ENCODE data around the gene CCDC117. TPM values are rescaled to one million over a fixed set of nuclear protein-coding genes. Genes with fewer than 3 reads are reported as not detected.

Gene CCDC117
- total RNA-seq, 2 experiments from 2014 or later = 14.2 to 16.1 TPM

DNA sequence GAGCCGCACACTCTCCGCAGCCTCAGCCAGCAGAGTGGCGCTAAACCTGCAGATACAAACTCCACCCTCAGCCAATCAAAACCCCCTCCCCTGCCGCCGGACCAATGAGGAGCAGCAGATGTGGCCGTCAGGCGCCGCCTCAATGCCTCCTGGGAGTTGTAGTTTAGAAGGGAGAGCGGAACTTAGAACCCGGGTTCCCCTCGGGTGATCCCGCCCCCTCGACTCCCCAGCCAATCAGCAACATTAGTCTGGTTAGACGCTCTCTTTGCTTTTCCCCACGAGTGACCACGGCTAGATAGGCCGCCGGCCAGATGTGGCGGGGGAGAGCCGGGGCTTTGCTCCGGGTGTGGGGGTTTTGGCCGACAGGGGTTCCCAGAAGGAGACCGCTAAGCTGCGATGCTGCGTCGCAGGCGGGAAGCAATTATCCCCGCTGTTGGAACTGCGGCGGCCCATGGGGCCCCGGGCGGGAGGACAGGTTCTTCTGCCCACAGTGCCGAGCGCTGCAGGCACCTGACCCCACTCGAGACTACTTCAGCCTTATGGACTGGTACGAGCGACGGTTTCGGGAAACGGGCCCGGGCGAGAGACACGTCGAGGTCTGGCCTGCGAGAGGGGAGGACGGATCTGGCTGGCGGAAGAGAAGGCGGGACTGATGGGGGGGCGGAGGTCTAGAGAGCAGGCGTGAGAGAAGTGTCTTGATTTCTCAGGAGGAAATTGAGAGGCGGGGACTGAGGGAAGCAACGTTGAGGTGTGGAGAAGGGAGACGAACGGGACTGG lies 30.5 kb upstream of the CCDC117 start, which contains the start of the genes CHEK2 and HSCB:
Gene CHEK2, minus strand, starts transcription at position 36 of the 777 bp plus-strand sequence. CDS start 7,099 bp downstream, outside the sequence.
Gene HSCB, plus strand, starts transcription at position 255 of the 777 bp plus-strand sequence. Its CDS starts 57 bp downstream, at position 312.
- H3K4me3 Mint-ChIP-seq = peak within 1 kb of the TSS; percentile 98
- ATAC-seq (ENCODE audit: poor library complexity) (peak; percentile 93), DNase-seq (peak; percentile 90 to 99 (median 96))
- TF ChIP-seq CTCF (IDR thresholded peaks at IDR 0.05) = no peak
- ChIA-PET CTCF (interaction anchor here (1.0 to 1.6 kb wide), 2 partner anchors 31 to 59 kb away, joined by 3 read pairs; partner anchors contain the start of genes CCDC117 and XBP1), POLR2A (interaction anchor here (1.0 to 2.4 kb wide), 4 partner anchors 31 to 141 kb away, joined by 4 to 18 read pairs (median 8); partner anchors contain the start of genes CCDC117, XBP1 and ZNRF3)
- intact Hi-C loops (cut with DNase I, micrococcal nuclease) = loop anchor here (1.0 to 5.0 kb wide), 6 partner anchors 30 to 330 kb away; partner anchors contain the start of genes CCDC117 (in 1 of the 2), KREMEN1 (in 1 of the 2), XBP1 (in 1 of the 2) and ZNRF3 (in 1 of the 2)
- peaks cover 21% of the 10 kb centered on the region for H3K4me1 ChIP-seq (ENCODE audit: insufficient read depth, low read length)
- H3K27ac ChIP-seq (ENCODE audit: low read depth in 1 of 2, low read length in 2 of 2) = peak within 1 kb of the TSS; percentile 96
- H3K9me3 Mint-ChIP-seq = no peaks in the 10 kb centered on the region
- no peaks in the 10 kb centered on the region for H3K27me3 Mint-ChIP-seq
- peak within 1 kb of the TSS; percentile 98 for H3K4me3 ChIP-seq (ENCODE audit: low read length)
- H3K9me3 ChIP-seq (ENCODE audit: control insufficient read depth in 1 of 2, insufficient read depth in 1 of 2, low read length in 2 of 2) = no peaks in the 10 kb centered on the region
- no peaks in the 10 kb centered on the region for H3K27me3 ChIP-seq (ENCODE audit: control insufficient read depth in 1 of 2, insufficient read depth in 2 of 2, low read length in 2 of 2)
- peaks cover 34% of the 10 kb centered on the region for H3K4me1 Mint-ChIP-seq (ENCODE audit: low read depth)
- peaks cover 23% of the 10 kb centered on the region for H3K36me3 ChIP-seq (ENCODE audit: insufficient read depth, low read length)
- H3K36me3 Mint-ChIP-seq (ENCODE audit: low read depth) = peaks cover 42% of the 10 kb centered on the region
- H3K27ac Mint-ChIP-seq = peak within 1 kb of the TSS; percentile 94

DNA sequence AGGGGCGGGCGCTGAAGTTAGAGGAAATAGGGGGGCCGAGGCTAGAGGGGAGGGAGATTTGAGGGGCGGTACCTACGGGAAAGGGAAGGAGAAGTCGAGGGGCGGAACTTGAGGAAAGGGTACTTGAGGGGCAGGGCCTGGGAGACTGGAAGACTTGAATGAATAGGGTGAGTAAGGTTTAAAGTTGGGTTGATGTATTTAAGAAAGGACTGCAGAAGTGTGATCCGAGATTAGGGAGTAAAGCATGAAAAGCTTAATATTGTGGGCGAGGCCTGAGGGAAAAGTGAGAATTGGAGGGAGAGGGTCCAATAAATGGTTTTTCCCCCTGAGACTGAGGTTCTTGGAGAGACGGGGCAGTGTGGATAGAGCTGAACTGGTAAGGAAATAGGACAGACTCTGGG lies 29.9 kb upstream of the CCDC117 start:
- Mint-ChIP-seq H3K9me3 (no peaks in the 10 kb centered on the region), H3K27ac (peak overlapping the region; percentile 94), H3K4me1 (ENCODE audit: low read depth) (peaks cover 34% of the 10 kb centered on the region), H3K4me3 (peak overlapping the region; percentile 98), H3K27me3 (no peaks in the 10 kb centered on the region), H3K36me3 (ENCODE audit: low read depth) (peaks cover 43% of the 10 kb centered on the region)
- intact Hi-C loops (cut with DNase I, micrococcal nuclease) = loop anchor here (1.0 to 5.0 kb wide), 5 partner anchors 30 to 330 kb away; partner anchors contain the start of genes CCDC117 (in 1 of the 2), KREMEN1 (in 1 of the 2) and XBP1 (in 1 of the 2)
- ATAC-seq (ENCODE audit: poor library complexity) = no peak
- Histone ChIP-seq H3K27me3 (ENCODE audit: control insufficient read depth in 1 of 2, insufficient read depth in 2 of 2, low read length in 2 of 2) (no peaks in the 10 kb centered on the region), H3K4me3 (ENCODE audit: low read length) (peak overlapping the region; percentile 98), H3K4me1 (ENCODE audit: insufficient read depth, low read length) (peaks cover 21% of the 10 kb centered on the region), H3K9me3 (ENCODE audit: control insufficient read depth in 1 of 2, insufficient read depth in 1 of 2, low read length in 2 of 2) (no peaks in the 10 kb centered on the region), H3K27ac (ENCODE audit: low read depth in 1 of 2, low read length in 2 of 2) (peak overlapping the region; percentile 96), H3K36me3 (ENCODE audit: insufficient read depth, low read length) (peaks cover 29% of the 10 kb centered on the region)
- POLR2A ChIA-PET = interaction anchor here (1.0 to 2.4 kb wide), 3 partner anchors 30 to 141 kb away, joined by 4 to 18 read pairs (median 12); partner anchors contain the start of genes CCDC117, XBP1 and ZNRF3
- DNase-seq = peak in 2 of 14 experiments; percentile 67 to 87
- CTCF ChIA-PET = interaction anchor here (1.6 kb wide), 1 partner anchor 58 kb away, joined by 3 read pairs; the partner anchor contains the start of gene XBP1
- no peak for TF ChIP-seq CTCF (IDR thresholded peaks at IDR 0.05)

- no peak overlapping the region for H3K4me3 ChIP-seq (ENCODE audit: low read length)
- Mint-ChIP-seq H3K27ac (no peak overlapping the region), H3K9me3 (no peaks in the 10 kb centered on the region), H3K36me3 (ENCODE audit: low read depth) (peaks cover 48% of the 10 kb centered on the region), H3K27me3 (no peaks in the 10 kb centered on the region), H3K4me1 (ENCODE audit: low read depth) (peaks cover 34% of the 10 kb centered on the region), H3K4me3 (peak overlapping the region; percentile 98)
- H3K9me3 ChIP-seq (ENCODE audit: control insufficient read depth in 1 of 2, insufficient read depth in 1 of 2, low read length in 2 of 2) = no peaks in the 10 kb centered on the region
- ChIA-PET POLR2A (interaction anchor here (1.1 to 1.2 kb wide), 2 partner anchors 29 to 57 kb away, joined by 4 to 5 read pairs; partner anchors contain the start of genes CCDC117 and XBP1), CTCF (no interaction called here)
- peaks cover 21% of the 10 kb centered on the region for H3K4me1 ChIP-seq (ENCODE audit: insufficient read depth, low read length)
- H3K27me3 ChIP-seq (ENCODE audit: control insufficient read depth in 1 of 2, insufficient read depth in 2 of 2, low read length in 2 of 2) = no peaks in the 10 kb centered on the region
- no peak for TF ChIP-seq CTCF (IDR thresholded peaks at IDR 0.05)
- intact Hi-C loops (cut with DNase I, micrococcal nuclease) = loop anchor here (1.0 to 5.0 kb wide), 3 partner anchors 28 to 328 kb away; partner anchors contain the start of genes CCDC117 (in 1 of the 2), KREMEN1 (in 1 of the 2) and XBP1 (in 1 of the 2)
- H3K36me3 ChIP-seq (ENCODE audit: insufficient read depth, low read length) = peaks cover 31% of the 10 kb centered on the region
- DNase-seq = no peak
- H3K27ac ChIP-seq (ENCODE audit: low read depth in 1 of 2, low read length in 2 of 2) = no peak overlapping the region
- ATAC-seq (ENCODE audit: poor library complexity) = no peak
These were observed 28.6 kb upstream of the CCDC117 start for GRCh38 chr22:28743852-28744251.
